ENCODE results near the gene MGAT4A.

- no peak for TF ChIP-seq CTCF (IDR thresholded peaks at IDR 0.05)
- no peak for TF ChIP-seq EZH2 (IDR thresholded peaks at IDR 0.05; ENCODE audit: borderline replicate concordance, insufficient read depth, low read depth, low read length, poor library complexity, severe bottlenecking)
These were observed 159.7 kb downstream of the MGAT4A start for GRCh38 chr2:98571121-98571701.
